CD4-positive, alpha-beta T cell treated with Interleukin-17A for 4 hours (primary cell): Measurements from ENCODE around the gene GGPS1.
"Not testable (repeated sequence)": the region's sequence is repeated elsewhere in the genome, so short reads cannot be mapped to it uniquely, and the experiment has no call there.

Experiments
- DNase-seq: peaks from one replicate; pipeline ENCODE4 v3.0.0-alpha.2; 2020; ENCODE audit warnings: mixed read lengths

GGPS1 gene

GRCh38 chr1:235328271-235329138 lies at the start of gene GGPS1:
Gene GGPS1, plus strand, starts transcription at chr1:235328570. Its CDS starts 6,695 bp downstream, at chr1:235335265.
- DNase-seq: peak; percentile 99

GRCh38 chr1:235278915-235279292 lies 49.5 kb upstream of the GGPS1 start:
- DNase-seq: no peak

DNA sequence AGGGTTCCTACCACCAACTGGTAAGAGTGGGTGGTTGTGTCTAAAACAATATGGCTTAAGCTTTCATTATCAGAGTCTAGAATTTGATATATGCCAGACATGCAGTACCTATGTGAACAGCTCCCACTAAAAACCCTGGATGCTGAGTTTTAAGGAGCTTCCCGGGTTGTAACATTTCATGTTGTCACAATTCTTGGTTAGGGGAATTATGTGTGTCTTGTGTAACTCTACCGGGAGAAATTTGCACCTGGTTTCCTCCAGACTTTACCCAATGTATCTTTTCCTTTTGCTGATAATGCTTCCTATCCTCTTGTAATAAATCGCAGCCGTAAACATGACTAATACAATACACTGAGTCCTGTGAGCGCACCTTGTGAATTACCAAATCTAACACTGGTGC lies 48.7 kb upstream of the GGPS1 start:
- DNase-seq: no peak

GRCh38 chr1:235280467-235280866 lies 47.9 kb upstream of the GGPS1 start:
- DNase-seq: no peak

DNA sequence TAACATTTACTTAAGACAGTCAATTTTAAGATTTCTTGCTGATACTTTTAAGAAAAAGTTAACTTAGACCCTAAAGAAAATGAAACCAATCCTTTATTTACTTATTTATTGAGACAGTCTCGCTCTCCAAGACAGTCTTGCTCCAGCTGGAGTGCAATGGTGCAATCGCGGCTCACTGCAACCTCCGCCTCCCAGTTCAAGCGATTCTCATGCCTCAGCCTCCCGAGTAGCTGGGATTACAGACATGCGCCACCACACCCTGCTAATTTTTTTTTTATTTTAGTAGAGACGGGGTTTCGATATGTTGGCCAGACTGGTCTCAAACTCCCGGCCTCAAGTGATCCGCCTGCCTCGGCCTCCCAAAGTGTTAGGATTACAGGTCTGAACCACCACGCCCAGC lies 44.7 kb upstream of the GGPS1 start:
- DNase-seq: not testable (repeated sequence)

- DNase-seq: no peak
Measured at GRCh38 chr1:235284231-235284769, 44.1 kb upstream of the GGPS1 start.

DNA sequence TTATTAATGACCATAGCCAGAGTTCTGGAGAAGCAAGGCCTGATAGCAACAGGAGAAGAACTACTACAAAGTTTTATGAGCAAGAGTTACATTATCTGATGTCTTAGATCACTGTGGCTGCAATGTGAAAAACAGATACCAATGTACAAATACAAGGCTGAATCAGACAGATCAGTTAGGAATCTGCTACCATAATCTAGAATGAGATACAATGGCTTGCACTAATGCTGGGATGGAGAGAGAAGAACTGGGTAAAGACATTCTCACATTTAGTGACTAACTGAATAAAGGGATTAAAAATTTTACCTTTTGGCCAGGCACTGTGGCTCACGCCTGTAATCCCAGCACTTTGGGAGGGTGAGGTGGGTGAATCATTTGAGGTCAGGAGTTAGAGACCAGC lies 41.7 kb upstream of the GGPS1 start:
- DNase-seq: no peak

DNA sequence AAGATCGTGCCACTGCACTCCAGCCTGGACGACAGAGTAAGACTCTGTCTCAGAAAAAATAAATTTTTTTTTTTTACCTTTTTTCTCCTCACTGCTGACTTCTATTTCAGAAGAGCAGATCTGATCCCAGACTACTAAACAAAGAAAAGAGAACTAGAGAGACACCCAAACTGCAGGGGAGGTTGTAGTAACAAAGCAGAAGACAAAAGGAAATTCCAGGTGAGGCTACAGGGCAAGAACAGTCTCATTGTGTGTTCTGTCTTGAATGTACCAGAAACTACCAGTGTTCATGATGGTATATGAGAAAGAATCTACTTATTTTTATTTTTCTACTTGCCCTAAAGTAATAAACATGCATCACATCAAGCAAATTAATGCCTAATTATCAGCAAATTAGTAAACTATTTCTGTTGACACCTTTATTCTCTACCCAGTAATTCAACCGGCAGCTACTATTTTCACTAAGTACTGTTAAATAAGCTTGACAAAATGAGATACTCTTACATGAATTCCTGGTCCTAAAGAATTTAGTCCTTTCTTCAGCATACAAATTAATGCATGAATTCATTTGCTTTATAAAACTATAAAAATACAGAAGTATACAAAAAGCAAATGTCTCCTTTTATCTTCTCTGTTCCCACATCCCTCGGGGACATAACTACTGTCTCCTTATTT lies 41.0 kb upstream of the GGPS1 start:
- no peak for DNase-seq

DNA sequence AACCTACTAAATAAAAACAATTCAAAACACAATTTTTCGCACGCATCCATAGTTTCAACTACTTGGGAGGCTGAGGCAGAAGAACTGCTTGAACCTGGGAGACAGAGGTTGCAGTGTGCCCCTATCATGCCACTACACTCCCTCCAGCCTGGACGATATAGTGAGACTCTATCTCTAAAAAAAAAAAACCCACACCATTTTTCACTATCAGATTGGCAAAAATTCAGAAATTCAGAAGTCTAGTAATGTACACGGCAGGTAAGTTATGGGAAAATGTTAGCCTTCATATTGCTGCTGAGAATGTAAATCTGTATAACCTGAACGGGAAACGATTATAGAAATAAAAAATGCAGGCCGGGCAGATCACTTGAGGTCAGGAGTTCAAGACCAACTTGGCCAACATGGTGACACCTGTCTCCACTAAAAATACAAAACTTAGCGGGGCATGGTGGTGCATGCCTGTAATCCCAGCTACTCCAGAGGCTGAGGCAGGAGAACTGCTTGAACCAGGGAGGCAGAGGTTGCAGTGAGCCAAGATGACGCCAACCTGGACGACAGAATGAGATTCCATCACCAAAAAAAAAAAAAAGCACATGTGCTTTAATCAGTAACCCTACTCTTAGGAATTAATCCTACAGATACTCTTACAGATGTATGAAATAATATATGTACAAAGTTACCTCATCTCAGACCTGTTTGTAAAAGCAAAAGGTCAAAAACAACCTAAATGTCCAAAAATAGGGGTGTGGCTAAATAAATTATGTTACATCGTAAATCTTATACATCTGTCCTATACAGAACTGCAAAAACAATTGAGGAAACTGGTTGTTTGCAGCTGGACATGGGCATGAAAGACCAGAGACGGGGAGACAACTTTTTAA lies 38.3 kb upstream of the GGPS1 start:
- DNase-seq: no peak

DNA sequence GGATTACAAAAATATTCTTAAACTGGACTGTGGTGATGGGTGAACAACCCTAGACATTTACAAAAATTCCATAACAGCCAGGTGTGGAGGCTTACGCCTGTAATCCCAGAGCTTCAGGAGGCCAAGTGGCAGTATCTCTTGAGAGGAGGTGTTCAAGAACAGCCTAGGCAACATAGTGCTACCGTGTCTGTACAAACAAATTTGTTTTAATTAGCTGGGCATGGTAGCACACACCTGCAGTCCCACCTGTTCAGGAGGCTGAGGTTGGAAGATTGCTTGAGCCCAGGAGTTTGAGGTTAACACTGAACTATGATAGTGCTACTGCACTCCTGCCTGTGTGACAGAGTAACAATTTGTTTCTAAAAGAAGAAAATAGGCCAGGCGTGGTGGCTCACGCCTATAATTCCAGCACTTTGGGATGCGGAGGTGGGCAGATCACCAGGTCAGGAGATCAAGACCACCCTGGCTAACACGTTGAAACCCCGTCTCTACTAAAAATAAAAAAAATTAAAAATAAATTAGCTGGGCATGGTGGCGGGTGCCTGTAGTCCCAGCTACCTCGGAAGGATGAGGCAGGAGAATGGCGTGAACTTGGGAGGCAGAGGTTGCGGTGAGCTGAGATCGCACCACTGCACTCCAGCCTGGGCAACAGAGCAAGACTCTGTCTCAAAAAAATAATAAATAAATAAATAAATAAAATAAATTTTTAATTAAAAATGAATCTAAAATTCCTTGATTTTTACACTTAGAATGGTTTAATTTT lies 37.4 kb upstream of the GGPS1 start:
- no peak for DNase-seq

GRCh38 chr1:235291599-235292091 lies 36.7 kb upstream of the GGPS1 start:
- DNase-seq: no peak

GRCh38 chr1:235292790-235293189 lies 35.6 kb upstream of the GGPS1 start:
- DNase-seq: no peak

DNA sequence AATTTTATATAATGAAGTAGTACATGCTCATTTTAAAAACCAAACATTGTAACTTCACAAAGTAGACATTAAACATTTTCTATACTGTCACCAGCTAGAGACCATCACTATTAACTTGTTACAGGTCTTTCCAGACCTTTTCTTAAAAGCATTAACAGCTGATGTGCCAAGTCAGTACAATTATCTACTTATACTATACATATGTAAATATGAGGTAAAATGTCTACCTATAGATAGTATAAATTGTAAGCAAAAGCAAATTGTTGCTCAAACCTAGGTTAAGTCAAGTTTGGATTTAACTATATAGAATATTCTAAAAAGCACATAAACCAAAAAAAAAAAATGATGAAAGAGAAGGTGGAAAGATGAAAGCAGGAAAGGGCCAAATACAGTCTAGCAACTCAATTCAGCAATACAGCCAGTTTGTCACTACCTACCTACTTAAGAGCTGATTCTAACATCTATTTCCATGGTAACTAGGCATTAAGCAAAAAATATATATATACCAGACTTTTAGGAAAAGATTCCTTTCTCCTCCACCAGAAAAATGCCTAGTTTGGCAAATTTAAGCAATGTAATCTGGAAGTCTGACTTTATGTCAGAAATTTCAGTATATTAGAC lies 34.9 kb upstream of the GGPS1 start:
- DNase-seq: no peak

- no peak for DNase-seq
Measured at GRCh38 chr1:235295902-235296350, 32.4 kb upstream of the GGPS1 start.

DNA sequence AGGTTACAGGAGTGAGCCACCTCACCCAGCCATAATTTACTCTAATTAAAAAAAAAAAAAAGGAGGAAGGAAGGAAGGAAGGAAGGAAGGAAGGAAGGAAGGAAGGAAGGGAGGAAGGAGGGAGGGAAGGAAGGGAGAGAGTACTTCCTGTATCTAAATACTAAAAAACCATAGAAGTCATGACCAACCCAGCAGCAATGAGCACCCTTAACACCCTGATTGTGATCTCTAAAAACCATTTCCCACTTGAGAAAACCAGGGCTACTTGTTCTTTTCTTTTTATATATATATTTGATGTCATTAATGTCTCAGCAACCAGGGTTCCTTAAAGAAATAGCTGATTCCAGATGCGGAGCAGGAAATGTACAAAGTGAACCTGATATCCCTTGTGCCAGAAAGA lies 31.6 kb upstream of the GGPS1 start:
- no peak for DNase-seq

DNA sequence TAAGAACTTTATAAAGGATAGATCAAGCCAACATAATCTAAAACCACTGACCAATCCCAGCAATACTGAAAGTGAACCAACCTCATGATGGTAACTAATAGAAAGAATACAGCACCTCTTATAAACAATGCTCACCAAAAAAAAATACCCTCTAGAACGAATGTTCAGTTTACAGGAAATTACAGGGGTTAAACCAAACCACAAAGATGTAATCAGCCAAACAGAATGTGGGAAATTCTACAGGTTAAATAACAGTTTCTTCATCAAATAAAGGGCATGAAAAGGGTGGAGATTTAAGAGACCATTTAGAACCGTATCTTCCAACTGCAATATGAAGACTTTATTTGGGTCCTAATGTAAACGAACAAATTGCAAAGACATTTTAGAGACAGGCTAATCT lies 30.8 kb upstream of the GGPS1 start:
- DNase-seq: no peak

DNA sequence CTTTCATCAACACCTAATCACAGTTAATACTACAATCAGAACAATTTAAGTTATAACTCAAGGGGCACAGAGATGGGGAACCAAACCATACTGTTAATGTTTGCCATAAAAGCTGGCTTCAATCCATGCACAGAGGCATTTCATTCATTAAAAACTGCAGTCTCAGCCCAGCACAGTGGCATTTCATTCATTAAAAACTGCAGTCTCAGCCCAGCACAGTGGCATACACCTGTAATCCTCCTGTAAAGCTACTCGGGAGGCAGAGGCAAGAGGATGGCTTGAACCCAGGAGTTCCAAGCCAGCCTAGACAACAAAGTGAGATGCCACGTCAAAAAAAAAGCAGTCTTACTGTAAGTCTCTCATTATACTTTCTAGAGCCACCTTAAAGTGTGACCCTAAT lies 29.6 kb upstream of the GGPS1 start:
- no peak for DNase-seq

GRCh38 chr1:235299169-235299858 lies 29.1 kb upstream of the GGPS1 start:
- no peak for DNase-seq

- no peak for DNase-seq
Measured at GRCh38 chr1:235302143-235302542, 26.2 kb upstream of the GGPS1 start.

DNA sequence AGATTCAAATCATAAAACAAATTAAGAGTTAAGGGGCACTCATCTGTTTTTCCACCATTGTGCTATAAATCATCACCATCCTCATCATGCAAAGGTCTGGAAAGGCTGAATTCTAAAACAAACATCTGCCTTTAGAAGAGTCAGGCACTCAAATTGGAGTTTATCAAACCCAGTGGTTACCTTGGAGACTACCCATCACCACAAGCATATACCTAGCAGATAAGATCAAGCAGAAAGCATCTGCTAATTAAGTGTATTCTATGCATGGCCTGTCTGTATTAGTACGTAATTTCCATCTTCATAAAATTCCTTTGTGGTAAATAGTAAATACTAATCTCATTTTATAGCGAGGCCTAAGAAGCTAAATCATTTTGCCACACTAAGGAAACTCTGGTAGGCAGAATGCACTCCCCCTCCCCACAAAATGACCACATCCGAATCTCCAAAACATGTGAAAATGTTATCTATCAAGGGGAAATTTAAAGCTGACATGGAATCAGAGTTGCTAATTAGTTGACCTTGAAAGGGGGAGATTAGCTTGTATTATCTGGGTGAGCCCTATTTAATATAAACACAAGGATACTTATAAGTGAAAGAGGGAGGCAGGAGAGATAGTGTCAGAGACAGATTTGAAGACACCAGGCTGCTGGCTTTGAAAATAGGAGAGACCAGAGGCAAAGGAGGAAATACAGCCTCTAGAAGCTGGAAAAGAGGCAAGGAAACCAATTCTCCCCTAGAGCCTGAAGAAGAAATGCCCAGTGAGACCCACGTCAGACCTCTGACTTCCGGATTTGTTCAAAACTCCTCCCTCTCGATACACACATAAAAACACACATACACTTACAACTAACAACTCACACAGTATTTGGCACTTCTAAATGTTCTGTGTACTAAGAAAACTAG lies 23.6 kb upstream of the GGPS1 start:
- peak; percentile 27 for DNase-seq
